Lower lobe of right lung (tissue), 2 donors: ENCODE measurements around the gene CEP295NL. TPM values are rescaled to one million over a fixed set of nuclear protein-coding genes. Genes with fewer than 3 reads are reported as not detected.

Source experiments
- ATAC-seq, 2 donors: fragments of 200-7000 bp; cut with Tn5 transposase; one replicate each; pipeline ENCODE4 v1.9.1; 2020 to 2022; ENCODE audit warnings: mild to moderate bottlenecking in 2 of 2, moderate library complexity in 2 of 2
- DNase-seq: peaks from one replicate; pipeline ENCODE4 v3.0.0-alpha.2; 2020
- H3K27ac ChIP-seq: fragments of 200-600 bp; one replicate; pipeline ENCODE4 v1.8.0; 2022
- H3K27me3 ChIP-seq: fragments of 200-600 bp; one replicate; pipeline ENCODE4 v1.8.0; 2022; ENCODE audit warnings: low read depth
- H3K36me3 ChIP-seq: fragments of 200-600 bp; one replicate; pipeline ENCODE4 v1.8.0; 2022; ENCODE audit warnings: mild to moderate bottlenecking
- H3K4me1 ChIP-seq: fragments of 200-600 bp; one replicate; pipeline ENCODE4 v1.8.0; 2022
- H3K4me3 ChIP-seq: fragments of 200-600 bp; one replicate; pipeline ENCODE4 v1.8.0; 2022; ENCODE audit warnings: mild to moderate bottlenecking
- H3K9me3 ChIP-seq: fragments of 200-600 bp; one replicate; pipeline ENCODE4 v1.8.0; 2022
- intact Hi-C: fragments of 100-400 bp; cut with DNase I; formaldehyde crosslinking; loops from one replicate; pipeline ENCODE4 v1.11.0; 2022
- total RNA-seq: library from RNA; stranded (reverse); fragmentation: NEBNext Ultra II Directional; extraction: Animal tissue kit (Norgen Biotek cat#: 25700); gene quantifications from one replicate; pipeline ENCODE4 v1.2.1, GENCODE V29; 2021
- TF ChIP-seq, protein P1 (sequence below): fragments of 200-600 bp; IDR thresholded peaks from one replicate; pipeline ENCODE4 v1.8.0; 2022; ENCODE audit warnings: antibody characterized with exemption, mild to moderate bottlenecking
- donor health status: DM: no; HTN: yes; CAD: no; lungs with severe emphysema.

CEP295NL gene
- total RNA-seq, 1 donor from 2014 or later: 5.5 TPM

DNA sequence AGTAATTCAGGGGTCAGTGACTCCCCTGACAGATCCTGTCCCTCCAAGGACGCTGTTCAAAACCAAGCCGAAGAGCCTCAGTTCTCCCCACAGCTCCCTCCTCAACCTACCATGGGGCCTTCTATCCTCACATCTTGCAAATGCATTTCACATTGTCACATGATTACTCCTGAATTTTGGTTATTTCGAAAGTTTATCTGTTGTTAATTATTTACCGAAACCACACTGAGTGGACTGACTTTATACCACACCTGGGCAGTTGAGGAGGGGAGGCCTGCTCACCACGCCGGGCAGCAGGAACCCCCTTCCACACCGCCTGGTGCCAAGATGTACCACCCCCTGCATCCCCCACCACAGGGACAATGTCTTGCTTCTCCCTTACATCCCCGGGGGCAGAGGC is 17.5 kb upstream of the CEP295NL start:
- no peak overlapping the region for H3K27ac ChIP-seq
- H3K4me3 ChIP-seq: no peak overlapping the region
- no peak for ATAC-seq
- H3K9me3 ChIP-seq: no peaks in the 10 kb centered on the region
- no peak for DNase-seq
- intact Hi-C loops: no loop called here
- peaks cover 61% of the 10 kb centered on the region for H3K4me1 ChIP-seq
- no peaks in the 10 kb centered on the region for H3K36me3 ChIP-seq
- H3K27me3 ChIP-seq: no peaks in the 10 kb centered on the region
- TF ChIP-seq, protein P1, sequence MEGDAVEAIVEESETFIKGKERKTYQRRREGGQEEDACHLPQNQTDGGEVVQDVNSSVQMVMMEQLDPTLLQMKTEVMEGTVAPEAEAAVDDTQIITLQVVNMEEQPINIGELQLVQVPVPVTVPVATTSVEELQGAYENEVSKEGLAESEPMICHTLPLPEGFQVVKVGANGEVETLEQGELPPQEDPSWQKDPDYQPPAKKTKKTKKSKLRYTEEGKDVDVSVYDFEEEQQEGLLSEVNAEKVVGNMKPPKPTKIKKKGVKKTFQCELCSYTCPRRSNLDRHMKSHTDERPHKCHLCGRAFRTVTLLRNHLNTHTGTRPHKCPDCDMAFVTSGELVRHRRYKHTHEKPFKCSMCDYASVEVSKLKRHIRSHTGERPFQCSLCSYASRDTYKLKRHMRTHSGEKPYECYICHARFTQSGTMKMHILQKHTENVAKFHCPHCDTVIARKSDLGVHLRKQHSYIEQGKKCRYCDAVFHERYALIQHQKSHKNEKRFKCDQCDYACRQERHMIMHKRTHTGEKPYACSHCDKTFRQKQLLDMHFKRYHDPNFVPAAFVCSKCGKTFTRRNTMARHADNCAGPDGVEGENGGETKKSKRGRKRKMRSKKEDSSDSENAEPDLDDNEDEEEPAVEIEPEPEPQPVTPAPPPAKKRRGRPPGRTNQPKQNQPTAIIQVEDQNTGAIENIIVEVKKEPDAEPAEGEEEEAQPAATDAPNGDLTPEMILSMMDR: no peak

DNA sequence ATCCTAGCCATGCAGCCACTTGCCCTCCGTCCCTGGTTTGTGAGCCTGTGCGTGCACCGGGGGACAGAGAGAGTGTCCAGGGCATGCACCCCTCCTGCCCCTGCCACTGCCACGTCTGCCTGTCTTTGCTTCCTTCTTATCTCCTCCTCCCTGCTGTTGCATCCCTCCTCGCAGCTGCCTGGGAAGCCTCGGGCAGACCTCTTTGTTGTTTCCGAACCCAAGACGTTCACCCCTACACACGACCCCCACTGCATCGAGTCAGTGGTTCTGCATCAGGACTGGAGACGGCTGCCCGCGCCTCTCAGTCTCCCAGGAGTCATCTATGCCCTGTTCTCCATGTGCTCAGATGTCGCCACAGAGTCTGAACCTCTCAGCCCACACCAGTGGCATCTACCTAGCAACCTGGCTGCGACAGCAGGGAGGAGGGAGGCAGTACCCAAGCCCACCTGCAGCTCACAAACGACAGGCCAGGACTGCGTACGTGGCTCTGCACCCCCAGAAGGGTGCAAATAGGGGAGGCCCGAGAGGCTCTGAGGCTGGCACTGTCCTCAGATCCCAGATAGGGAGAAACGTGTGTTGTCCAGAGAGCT is 17.0 kb upstream of the CEP295NL start:
- Histone ChIP-seq H3K27me3 (no peaks in the 10 kb centered on the region), H3K27ac (no peak overlapping the region), H3K4me1 (peaks cover 67% of the 10 kb centered on the region), H3K4me3 (no peak overlapping the region), H3K36me3 (no peaks in the 10 kb centered on the region), H3K9me3 (no peaks in the 10 kb centered on the region)
- intact Hi-C loops: no loop called here
- TF ChIP-seq, protein P1: no peak
- no peak for ATAC-seq
- no peak for DNase-seq

DNA sequence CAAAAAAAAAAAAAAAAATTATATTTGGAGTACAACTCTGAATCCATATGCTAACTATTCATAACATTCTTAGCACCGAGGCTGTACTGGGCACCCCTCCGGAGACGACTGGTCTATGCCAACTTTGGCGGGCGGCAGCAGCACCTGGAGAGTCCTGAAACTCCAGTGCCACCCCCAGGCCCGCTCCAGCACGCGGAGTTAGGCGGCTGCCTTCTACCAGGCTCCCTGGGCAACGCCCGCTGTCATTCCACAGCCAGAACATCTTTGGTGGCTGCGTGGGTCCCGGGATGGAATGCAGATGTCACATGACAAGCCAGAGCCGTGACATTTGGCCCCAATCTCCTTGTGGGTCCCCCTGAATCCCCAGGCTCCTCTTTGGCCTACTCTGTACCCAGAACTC is 16.0 kb upstream of the CEP295NL start:
- Histone ChIP-seq H3K4me1 (peaks cover 77% of the 10 kb centered on the region), H3K9me3 (no peaks in the 10 kb centered on the region), H3K27me3 (no peaks in the 10 kb centered on the region), H3K36me3 (no peaks in the 10 kb centered on the region), H3K4me3 (no peak overlapping the region), H3K27ac (no peak overlapping the region)
- TF ChIP-seq, protein P1: no peak
- intact Hi-C loops: no loop called here
- no peak for DNase-seq
- ATAC-seq: no peak

DNA sequence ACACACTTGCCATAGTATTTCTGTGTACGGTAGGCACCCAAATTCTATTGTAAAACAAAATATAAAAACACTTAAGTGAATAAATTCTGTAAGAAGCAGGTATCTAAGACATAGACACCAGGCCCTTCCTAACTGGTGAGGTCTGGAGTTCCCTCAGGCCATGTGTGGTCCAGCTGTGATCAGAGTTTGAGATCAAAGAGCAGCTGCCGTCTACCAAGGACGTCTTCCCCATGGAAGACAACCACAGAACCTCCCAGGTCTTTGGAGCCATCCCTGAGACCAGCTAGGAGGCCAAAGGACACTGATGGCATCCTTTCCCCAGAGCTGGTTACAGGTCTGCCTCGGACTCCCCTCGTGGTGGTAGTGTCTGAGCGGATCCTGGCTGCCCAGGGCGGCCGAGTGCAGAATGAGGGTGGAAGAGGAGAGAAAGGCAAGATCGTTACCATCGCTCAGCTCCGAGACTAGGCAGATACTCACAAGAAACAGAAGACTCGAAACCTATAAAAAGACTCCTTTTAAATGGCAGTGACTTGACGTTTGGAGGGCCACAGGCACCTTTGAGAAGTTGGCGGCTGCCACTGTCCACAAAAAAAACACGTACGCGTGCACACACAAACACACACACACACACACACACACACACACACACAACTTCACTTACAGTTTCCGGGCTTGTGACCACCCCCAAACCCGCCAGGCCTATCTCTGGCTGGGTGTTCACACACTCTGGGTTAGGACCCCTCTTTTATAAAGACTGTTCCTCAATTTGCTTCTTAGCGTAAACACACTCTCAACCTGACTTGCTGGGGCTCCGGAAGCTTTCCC is 14.7 kb upstream of the CEP295NL start:
- Histone ChIP-seq H3K36me3 (no peaks in the 10 kb centered on the region), H3K4me1 (peaks cover 73% of the 10 kb centered on the region), H3K9me3 (no peaks in the 10 kb centered on the region), H3K27ac (peak overlapping the region; percentile 42), H3K4me3 (no peak overlapping the region), H3K27me3 (no peaks in the 10 kb centered on the region)
- TF ChIP-seq, protein P1: no peak
- ATAC-seq: no peak
- DNase-seq: no peak
- intact Hi-C loops: no loop called here

DNA sequence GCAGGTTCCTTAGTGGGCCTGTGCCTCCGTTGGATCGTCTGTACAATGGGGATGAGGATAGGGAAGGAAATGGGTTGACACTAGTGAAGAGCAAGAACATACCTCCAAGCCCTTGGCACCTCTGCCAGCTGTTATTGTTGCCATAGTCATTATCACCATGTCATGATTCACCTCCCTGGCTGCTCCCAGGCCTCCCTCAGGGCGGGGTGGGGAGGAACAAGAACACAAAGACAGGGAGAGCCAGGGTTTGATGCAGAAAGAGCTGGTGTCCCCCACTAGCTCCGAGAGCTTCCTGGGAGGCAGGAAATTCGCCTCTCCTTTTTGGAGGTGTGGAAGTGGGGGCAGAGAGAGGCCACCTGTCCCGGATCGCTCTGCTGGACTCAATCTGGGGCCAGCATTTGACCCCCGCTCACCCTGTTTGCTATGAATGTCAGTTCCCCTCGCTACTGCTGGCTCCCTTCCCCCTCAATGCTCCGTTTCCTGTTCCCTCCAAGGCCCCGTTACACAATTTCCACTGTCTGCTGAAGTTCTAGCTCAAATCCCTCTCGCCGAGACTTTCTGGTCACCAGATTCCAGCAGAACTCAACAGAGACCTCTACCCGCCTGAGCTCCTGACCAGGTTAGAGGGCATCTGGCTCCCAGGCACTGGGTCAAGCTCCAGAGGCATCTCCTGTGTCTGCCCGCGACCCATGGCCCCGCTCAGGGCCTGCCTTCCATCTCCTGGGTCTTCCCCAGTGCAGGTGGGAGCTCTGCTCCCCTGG is 13.1 kb upstream of the CEP295NL start:
- peak overlapping the region; percentile 80 for H3K27ac ChIP-seq
- peak overlapping the region; percentile 20 for H3K4me3 ChIP-seq
- TF ChIP-seq, protein P1: no peak
- ATAC-seq (peak; percentile 64 to 72), DNase-seq (peak; percentile 70)
- peaks cover 67% of the 10 kb centered on the region for H3K4me1 ChIP-seq
- intact Hi-C loops: no loop called here
- H3K9me3 ChIP-seq: no peaks in the 10 kb centered on the region
- no peaks in the 10 kb centered on the region for H3K27me3 ChIP-seq
- no peaks in the 10 kb centered on the region for H3K36me3 ChIP-seq
